ENCODE data around the gene STK32B. TPM values are rescaled to one million over a fixed set of nuclear protein-coding genes. Genes with fewer than 3 reads are reported as not detected.
A peak's percentile ranks its signal among the peaks of the same experiment; 100 is the strongest.

STK32B gene
- total RNA-seq, 1 donor from 2014 or later: 1.6 TPM

DNA sequence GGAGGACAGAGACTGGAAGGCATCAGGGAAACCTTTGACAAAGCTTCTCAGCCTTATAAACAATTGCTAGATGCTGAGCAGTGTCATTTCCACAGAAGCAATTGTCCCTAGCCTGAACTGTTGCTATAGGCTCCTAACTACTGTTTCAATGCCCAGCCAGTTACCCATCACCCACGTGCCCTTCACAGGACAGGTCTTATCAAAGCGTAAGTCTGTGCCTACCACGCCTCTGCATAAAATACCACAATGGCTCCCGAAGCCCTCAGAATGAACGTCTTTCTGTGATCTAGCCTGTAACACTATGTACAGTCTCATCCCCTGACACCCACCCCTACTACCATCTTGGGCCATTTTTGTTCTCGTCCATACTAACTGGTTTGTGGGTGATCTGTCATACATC is 134.3 kb downstream of the STK32B start:
- intact Hi-C loops (cut with DNase I): no loop called here
- no peak for ATAC-seq
- DNase-seq (ENCODE audit: low spot score): no peak

DNA sequence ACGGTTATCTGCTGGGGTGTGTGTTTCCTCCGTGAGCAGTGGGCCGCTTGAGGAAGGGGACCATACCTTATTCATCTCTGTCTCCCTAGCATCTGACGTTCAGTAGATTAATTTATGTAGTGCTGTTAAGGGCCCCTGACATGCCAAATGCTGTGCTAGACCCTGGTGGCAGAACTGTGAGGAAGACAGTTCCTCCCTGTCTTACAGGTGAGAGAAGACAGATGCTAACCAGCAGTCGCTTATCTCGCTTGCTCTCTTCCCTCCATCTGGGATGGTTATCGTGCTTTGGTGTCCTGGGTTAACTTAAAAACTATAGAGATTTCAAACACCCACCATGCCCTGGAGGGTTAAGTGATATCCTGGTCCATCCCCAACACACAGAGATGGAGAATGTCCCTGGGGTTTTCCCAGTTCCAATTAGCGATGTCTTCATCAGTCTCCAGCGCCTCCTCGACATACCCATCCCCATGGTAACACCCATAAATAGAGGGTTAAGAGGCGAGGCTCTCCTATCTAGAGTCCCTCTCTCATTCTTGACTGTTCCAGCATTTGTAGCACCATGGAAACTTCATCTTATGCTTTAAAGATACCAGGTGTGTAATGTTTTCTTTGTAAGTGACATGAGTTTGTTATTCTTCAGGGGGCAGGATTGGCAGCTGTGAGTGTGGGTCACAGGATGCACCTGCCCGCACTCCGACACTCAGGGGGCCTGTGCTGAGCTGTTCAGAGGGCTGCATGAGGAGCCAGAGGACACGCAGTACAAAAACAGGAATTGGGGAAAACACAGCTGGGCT is 135.2 kb downstream of the STK32B start:
- no peak for ATAC-seq
- intact Hi-C loops (cut with DNase I): no loop called here

DNA sequence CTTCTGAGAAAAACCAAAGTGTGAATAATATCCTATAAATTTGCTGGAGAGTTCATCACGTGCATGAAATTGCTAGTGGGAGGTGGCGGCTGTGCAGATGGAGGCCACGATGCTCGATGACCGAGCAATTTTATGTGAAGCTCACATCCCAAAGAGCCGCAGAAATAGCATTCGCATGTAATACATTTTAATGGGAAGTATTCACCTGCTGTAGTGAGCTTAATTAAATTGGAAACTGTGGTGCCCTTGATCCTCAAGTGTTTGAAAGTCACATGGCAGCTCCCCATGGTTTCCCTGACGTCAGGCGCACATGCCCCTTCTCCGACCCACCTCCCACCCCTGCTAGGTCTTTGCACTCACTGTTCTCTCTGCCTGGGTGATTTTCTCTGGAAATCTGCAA is 136.8 kb downstream of the STK32B start:
- no peak for ATAC-seq
- no peak for DNase-seq (ENCODE audit: low spot score)
- intact Hi-C loops (cut with DNase I): no loop called here

More for the DNA sequence above, 135.2 kb downstream of the STK32B start:
- DNase-seq (ENCODE audit: low spot score): no peak

DNA sequence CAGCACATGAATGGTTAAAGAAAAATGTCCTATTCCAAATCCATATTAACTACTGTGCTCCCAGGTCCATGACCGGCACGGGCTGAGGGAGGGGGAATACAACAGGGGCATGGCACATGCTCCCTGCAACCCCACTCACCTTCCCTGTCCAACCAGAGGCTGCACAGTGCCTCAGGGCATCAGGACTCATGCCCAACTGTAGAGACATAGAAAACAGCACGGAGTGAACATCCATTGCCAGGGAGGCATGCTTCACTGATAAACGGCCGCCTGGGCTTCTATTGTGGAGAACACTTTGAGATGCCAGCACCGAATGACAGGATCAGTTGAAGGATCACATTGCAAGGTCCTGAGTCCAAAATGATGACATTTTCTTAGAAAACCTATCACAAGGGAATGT is 140.6 kb downstream of the STK32B start:
- intact Hi-C loops (cut with DNase I): no loop called here
- DNase-seq (ENCODE audit: low spot score) (no peak), ATAC-seq (no peak)

DNA sequence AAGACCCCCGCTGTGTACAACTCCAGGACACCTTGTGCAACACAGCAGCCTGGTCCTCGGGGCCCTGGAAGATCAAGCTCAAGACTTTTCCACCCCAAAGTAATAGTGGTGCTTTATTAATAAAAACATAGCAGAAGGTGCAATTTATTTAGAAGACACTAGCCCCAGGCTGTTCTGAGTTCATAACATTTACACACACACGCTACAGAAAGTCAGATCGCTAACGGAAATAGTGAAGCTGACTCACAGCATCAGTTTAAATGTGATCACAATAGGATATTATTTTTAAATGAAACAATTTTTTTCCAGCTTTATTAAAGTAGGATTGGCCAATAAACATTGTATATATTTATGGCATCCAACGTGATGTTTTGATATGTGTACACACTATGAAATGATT is 141.0 kb downstream of the STK32B start:
- intact Hi-C loops (cut with DNase I): no loop called here
- ATAC-seq: no peak

DNA sequence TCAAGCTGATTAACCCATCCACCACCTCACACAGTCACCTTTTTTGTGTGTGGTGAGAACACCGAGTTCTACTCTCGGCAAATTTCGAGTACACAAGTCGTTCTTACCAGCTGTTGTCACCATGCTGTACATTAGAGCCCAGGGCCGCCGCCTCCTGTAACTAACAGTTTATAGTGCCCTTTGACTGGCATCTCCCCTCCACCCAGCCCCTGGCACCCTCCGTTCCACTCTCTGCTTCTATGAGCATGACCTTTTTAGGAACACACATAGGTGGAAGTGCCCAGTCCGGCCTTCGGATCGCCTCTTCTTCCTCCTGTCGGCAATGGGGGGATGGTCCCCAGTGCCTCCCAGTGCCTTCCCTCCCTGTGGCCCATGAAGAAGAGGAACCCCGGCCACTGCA is 141.4 kb downstream of the STK32B start:
- ATAC-seq (no peak), DNase-seq (ENCODE audit: low spot score) (no peak)
- intact Hi-C loops (cut with DNase I): no loop called here

More for the DNA sequence above, 141.0 kb downstream of the STK32B start:
- no peak for DNase-seq (ENCODE audit: low spot score)

DNA sequence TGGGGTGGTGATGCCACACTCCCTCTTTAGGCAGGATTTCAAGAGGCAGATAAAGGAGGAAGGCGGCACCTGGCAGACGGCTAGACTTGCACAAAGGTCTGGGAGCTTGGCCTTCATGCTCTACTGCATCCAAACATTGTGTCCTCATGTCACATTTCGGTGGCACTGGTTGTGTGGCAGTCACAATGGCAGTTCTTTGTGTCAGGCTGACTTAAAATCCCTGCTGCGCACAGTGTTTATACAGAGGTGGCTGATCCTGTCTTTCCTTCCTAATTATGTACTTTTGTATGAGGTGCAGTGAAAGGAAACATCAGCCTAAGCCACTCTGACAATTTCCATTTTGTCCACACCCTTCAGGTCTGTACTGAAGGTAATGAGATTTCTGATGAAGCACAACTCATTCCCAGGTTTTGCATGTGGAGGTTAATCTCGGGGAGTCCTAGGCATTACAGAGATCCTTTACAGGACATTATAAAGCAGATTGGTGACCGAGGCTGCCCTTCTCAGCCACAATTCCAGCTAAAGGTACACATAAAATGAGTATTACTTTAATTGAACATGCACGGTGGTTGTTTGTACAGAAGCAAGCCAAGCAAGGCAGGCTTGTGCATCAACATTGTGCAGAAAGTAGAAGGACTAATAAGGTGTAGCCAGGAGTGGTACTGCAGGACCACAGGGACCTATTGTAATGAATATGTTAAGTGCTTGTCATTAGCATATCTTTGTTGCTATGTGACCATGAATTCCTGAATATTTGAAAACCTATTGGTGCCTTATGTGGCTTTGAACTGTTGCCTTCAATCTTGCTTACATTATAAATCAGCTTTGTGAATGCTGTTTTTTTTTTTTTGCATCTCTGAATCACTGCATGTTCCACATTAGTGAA is 147.6 kb downstream of the STK32B start:
- intact Hi-C loops (cut with DNase I): no loop called here
- DNase-seq (ENCODE audit: low spot score) (no peak), ATAC-seq (no peak)

DNA sequence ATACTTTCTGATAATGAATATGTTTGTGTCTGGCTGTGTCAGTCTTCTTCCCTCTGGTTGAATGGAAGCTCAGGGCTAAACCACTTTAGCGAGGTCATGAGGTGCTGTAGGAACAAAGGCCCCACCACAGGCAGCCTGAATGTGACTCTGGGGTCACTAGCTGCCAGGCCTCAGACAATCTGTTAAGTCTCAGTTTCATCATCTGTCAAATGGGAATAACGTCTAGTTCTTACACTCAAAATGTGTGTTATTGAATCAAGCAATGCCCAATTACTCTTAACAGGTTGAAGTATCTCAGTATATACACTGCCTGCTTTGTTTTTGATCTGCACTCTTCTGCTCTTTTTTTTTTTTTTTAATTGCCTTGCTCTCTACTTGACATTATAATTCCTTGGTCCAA is 148.6 kb downstream of the STK32B start:
- no peak for ATAC-seq
- intact Hi-C loops (cut with DNase I): no loop called here

DNA sequence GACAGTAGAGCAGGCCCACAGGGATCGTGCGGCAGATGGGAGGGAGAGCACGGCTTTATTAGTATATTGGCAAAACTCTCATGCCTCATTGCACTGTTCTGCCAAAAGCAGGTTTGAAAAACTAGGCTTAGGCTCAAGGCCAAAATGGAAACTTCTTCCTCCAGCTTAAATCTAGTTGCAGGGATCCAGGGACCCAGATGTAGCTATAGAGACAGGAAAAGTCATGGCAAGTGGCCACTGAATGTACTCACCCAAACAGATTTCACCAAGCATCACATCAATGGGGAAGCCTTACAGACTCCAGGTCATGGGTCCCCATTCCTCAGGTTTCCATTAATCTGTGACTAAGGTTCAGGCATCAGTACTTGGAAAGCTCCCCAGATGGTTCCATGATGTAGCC is 149.2 kb downstream of the STK32B start:
- ATAC-seq: no peak

More for the DNA sequence above, 148.6 kb downstream of the STK32B start:
- no peak for DNase-seq (ENCODE audit: low spot score)

DNA sequence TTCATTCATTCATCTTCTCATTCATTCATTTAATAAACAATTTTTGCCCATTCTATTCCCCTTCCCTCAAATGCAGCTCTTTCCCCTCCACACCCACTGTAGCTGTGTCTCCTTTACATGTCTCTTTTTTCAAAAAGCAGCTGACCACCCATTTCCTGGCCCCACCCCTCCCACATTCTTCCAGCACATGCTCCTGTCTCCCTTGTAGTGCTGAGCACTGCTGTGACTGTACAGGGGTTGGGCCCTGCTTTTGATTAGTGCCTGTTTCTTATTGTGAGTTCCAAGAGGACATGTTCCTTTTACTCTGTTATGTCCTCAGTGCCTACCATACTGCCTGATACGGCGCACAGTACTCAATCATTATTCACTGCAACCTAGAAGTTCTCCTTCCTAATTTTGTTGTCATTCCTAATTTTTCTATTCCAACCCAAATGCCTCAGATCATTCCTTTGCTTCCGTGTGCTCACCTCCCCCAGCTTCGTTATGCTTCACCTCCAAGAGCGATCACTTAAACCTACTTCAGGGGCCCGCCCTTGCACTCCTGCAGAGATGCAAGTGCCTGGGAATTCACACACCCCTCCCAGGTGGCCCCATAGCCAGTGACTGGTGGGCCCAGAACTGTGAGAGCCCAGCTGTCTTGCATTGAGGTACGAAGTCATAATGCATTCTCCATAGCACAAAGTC is 152.2 kb downstream of the STK32B start:
- ATAC-seq (no peak), DNase-seq (ENCODE audit: low spot score) (no peak)
- intact Hi-C loops (cut with DNase I): no loop called here

More for the DNA sequence above, 149.2 kb downstream of the STK32B start:
- intact Hi-C loops (cut with DNase I): no loop called here
- no peak for DNase-seq (ENCODE audit: low spot score)

DNA sequence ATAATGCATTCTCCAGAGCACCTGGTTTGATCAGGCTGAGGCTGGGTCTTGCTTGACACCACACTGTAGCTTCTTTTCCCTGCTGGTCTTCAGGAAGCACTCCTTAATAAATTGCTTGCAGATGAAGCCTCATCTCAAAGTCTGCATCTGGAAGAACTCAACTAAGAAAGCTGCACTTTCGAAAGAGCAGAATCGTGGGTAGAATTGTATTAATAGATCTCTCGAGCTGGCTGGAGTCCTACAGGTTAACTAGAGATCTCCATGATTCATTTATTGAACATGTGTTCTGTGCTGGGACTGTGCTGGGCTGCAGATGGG is 152.7 kb downstream of the STK32B start:
- ATAC-seq: peak; percentile 53
- intact Hi-C loops (cut with DNase I): no loop called here
- no peak for DNase-seq (ENCODE audit: low spot score)

DNA sequence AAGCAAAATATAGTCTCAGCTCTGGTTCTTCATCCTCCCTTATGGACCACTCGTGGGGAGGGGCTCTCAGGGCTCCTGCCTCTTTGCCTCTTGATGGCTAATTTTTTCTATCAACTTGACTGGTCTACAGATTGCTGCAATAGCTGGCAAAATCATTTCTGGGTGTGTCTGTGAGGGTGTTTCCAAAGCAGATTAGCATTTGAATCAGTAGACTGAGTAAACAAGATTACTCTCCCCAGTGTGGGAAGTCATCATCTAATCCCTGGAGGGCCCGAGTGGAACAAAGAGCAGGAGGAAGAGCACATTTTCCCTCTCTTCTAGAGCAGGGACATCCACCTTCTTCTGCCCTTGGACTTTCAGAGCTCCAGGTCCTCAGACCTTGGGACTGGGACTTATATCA is 153.5 kb downstream of the STK32B start:
- ATAC-seq: peak; percentile 61
- DNase-seq (ENCODE audit: low spot score): no peak
- intact Hi-C loops (cut with DNase I): no loop called here

DNA sequence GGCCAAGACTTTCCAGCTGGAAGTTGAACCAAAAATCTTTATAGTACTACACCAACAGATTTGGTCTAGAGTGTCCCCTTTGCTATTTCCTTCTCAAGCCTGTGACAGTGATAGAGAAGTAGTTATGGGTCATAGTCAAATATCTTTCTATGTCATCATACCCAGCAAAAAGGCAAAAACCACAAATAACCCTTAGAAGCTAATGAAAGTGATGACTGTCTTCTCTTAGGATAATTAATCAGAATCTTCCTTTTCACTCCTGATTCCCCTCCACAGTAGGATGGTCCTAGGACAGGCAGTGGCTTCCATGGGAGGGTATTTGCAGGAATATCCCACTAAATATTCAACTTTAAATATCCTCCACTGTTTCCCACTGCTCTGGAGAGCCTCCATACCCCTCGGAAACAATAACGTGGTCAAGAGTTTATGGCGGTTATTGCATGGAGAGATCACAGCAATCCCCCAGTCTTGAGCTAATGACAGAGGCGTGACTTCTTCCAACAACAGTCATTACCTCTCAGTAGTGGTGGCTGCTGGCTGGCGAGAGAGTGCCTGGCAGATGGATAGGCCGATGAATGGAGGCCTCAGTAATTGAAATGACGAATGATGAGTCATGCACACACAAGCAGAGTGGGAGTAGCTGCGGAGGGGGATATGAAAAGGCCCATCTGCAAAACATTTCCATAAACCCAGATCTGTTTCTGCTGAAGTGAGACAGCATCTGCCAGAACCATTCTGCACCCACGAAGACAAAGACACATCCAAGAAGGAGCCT is 154.9 kb downstream of the STK32B start:
- intact Hi-C loops (cut with DNase I): no loop called here
- ATAC-seq (peak; percentile 77), DNase-seq (ENCODE audit: low spot score) (no peak)

DNA sequence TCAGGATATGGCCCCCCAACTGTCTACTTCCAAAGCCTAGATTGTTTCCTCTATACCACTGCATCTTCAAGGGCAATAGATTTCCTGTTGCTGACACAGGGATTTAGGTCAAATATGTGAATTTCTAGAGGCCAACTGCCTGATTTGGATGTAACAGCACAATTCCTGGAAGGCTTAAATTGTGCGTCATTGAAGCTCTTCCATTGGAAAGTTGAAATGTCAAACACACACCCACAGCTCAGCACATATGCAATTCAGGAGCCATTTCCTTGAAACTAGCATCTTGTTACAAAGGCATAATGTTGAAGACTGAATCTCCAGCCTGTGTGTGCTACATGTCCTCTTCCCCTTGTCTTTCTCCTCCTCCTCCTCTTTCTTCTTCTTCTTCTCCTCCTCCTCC is 158.6 kb downstream of the STK32B start:
- DNase-seq (ENCODE audit: low spot score) (no peak), ATAC-seq (no peak)
- intact Hi-C loops (cut with DNase I): no loop called here

DNA sequence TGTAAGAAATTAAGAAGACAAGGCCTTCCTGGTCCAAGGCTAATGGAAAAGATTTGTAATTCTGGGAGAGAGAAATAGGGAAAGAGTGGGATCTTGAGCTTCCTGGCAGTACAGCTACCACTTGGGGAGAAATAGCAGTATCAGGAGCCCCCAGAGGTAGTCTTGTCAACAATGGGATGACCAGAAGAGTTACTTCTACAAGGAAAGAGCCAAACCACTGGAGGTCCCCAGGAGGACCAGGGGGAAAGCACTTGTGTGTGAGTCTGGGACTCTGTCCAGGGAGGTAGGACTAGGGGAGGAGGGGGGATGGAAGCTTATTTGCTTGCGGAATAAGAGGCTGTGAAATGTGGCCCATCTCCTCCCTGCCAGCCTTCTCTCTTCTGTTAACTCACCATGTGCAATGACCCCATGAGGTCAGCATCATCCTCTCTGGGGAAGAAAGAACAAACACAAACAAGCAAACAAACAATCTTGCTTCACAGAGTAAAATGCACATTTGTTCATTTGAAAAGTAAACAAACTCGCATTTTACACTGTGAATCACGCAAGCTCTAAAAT is 160.1 kb downstream of the STK32B start:
- intact Hi-C loops (cut with DNase I): no loop called here
- DNase-seq (ENCODE audit: low spot score): no peak
- ATAC-seq: peak; percentile 92

DNA sequence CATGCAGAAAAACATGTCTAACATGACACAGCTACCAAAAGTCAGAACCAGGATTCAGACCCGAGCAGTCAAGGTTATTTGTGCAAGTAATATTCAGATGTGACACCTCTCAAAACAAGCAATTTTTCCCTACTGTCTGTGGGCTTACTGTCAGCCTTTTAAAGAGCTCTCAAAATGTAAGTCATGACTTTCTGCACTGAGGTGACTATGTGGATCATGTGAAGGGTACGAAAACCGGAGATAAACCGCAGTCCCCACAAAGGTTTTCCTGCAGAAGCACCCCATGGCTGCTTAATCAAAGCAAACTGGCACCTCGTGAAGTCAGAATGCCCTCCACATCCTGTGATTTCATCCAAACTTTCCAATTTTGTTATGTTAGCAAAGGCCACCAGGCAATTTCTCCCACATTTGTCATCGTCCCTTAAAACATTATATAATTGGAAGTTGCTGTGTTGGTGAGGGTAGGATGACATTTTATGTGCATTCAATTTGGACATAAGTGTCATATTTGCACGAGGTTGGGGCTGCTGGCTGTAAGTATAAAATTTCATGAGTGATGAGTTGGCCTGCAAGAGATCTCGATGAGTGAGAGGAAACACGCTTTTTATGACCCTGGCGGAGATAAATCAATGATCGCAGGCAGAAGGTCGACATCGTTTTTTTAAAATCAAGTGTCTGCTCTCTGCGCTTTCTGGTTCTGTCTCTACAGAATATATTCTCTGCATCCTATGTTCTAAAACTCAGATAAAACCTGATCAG is 161.2 kb downstream of the STK32B start:
- no peak for DNase-seq (ENCODE audit: low spot score)
- no peak for ATAC-seq
- intact Hi-C loops (cut with DNase I): no loop called here

DNA sequence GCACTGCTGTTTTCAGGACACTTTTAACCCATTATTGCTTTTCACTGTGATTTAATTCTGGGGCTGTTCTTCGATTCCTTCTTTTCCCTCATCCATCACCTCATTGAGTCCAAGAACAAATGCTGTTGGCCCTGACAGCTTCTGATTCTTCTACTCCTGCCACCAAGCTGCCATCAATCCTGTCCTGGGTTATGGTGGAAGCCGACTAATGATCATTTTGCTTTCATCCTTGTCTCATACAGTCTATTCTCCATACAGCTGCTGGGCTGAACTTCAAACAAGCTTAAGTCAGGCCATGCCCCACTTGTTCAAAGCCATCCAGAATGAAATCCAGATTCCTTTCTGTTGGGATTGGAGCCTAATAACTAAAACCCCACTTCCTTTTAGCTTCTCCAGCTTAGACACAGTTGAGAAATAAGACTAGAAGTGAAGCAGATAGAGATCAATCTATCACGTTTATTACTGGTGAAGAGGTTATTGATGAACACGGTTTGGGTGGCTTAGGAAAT is 161.9 kb downstream of the STK32B start:
- ATAC-seq: no peak
- DNase-seq (ENCODE audit: low spot score): no peak
- intact Hi-C loops (cut with DNase I): no loop called here

DNA sequence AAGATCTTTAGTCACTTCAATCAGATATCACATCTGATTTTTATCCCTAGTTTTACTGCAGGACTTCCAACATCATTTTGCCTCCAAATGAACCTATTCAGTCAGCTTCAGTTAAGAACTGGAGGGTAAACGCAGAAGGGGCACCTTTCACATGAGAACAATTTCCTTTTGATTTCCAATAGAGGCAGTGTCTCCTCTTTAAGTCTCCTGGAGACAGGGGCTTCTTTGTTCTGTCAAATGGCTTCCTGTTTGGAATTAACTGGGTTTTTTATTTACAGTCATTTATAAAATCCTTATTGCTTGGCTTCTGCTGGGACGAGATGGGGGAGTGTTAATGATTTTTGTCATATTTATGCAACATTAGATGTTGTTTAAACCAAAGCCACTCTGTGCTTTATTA is 164.0 kb downstream of the STK32B start:
- intact Hi-C loops (cut with DNase I): no loop called here
- ATAC-seq (no peak), DNase-seq (ENCODE audit: low spot score) (no peak)
